ENCODE measurements around the gene NFASC. TPM values are rescaled to one million over a fixed set of nuclear protein-coding genes. Genes with fewer than 3 reads are reported as not detected.
A peak's percentile ranks its signal among the peaks of the same experiment; 100 is the strongest.

NFASC gene
- total RNA-seq, 1 donor: 36.9 TPM

DNA sequence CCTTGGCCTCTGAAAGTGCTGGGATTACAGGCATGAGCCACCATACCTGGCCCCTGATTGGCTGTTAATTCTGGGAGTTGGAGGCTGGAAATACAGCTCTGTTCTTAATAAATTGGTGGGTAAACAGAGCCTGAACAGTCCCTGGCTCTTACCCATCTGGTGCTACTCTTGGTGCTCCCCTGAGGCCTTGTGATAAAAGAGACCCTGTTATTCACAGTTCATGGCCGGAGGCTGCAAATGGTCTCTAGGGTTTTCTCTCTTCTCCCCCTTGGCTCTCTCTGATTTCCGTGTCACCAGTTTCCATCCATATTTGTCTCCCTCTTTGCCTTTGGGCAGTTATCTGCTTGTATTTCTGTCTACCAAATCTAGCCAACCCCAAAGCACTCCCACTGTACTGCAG is 17.2 kb downstream of the NFASC start:
- no peak for DNase-seq (ENCODE audit: insufficient read length, low spot score, missing footprints)
- H3K79me2 ChIP-seq (ENCODE audit: insufficient read depth, low read length): peaks cover 14% of the 10 kb centered on the region
- H2AFZ ChIP-seq (ENCODE audit: low read length): no peak overlapping the region
- H3K4me2 ChIP-seq (ENCODE audit: insufficient read depth, low read length): peak overlapping the region; percentile 27
- no peaks in the 10 kb centered on the region for H3K36me3 ChIP-seq (ENCODE audit: insufficient read depth, low read length)
- no peak overlapping the region for H3K4me3 ChIP-seq (ENCODE audit: insufficient read depth, low read length)
- peaks cover 50% of the 10 kb centered on the region for H3K4me1 ChIP-seq (ENCODE audit: insufficient read depth, low read length)
- peak overlapping the region; percentile 67 for H3K27ac ChIP-seq (ENCODE audit: low read depth, low read length)
- H3K9me3 ChIP-seq (ENCODE audit: low read depth, low read length): no peaks in the 10 kb centered on the region
- TF ChIP-seq, protein P1, sequence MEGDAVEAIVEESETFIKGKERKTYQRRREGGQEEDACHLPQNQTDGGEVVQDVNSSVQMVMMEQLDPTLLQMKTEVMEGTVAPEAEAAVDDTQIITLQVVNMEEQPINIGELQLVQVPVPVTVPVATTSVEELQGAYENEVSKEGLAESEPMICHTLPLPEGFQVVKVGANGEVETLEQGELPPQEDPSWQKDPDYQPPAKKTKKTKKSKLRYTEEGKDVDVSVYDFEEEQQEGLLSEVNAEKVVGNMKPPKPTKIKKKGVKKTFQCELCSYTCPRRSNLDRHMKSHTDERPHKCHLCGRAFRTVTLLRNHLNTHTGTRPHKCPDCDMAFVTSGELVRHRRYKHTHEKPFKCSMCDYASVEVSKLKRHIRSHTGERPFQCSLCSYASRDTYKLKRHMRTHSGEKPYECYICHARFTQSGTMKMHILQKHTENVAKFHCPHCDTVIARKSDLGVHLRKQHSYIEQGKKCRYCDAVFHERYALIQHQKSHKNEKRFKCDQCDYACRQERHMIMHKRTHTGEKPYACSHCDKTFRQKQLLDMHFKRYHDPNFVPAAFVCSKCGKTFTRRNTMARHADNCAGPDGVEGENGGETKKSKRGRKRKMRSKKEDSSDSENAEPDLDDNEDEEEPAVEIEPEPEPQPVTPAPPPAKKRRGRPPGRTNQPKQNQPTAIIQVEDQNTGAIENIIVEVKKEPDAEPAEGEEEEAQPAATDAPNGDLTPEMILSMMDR (IDR thresholded peaks at IDR 0.05; ENCODE audit: extremely low read depth, low read depth, low read length): no peak
- H4K20me1 ChIP-seq (ENCODE audit: insufficient read depth, low read length): peaks cover 6% of the 10 kb centered on the region
- H3K27me3 ChIP-seq (ENCODE audit: insufficient read depth, low read length): no peaks in the 10 kb centered on the region

DNA sequence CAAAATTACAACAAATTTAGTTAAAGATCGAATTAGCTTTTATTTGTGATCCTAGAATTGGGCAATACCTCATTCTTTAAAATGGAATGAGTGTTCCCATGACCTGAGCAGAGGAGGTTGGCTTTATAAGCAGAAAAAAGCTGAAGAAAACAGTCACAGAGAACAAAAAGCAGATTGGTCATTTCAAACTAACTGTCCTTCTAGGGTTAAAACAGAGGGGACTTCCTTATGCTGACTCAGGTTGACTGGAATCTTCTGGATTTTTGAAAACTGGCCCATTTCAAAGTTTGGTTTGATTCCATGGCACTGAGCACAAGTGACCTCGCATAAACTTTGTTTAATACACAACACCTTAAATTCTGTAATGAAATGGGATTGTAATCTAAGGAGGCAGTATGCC is 17.6 kb downstream of the NFASC start:
- peaks cover 10% of the 10 kb centered on the region for H3K79me2 ChIP-seq (ENCODE audit: insufficient read depth, low read length)
- TF ChIP-seq, protein P1 (IDR thresholded peaks at IDR 0.05; ENCODE audit: extremely low read depth, low read depth, low read length): no peak
- H3K27me3 ChIP-seq (ENCODE audit: insufficient read depth, low read length): no peaks in the 10 kb centered on the region
- no peak overlapping the region for H3K4me3 ChIP-seq (ENCODE audit: insufficient read depth, low read length)
- peak overlapping the region; percentile 27 for H3K4me2 ChIP-seq (ENCODE audit: insufficient read depth, low read length)
- H3K9me3 ChIP-seq (ENCODE audit: low read depth, low read length): no peaks in the 10 kb centered on the region
- peaks cover 6% of the 10 kb centered on the region for H4K20me1 ChIP-seq (ENCODE audit: insufficient read depth, low read length)
- no peak overlapping the region for H2AFZ ChIP-seq (ENCODE audit: low read length)
- H3K27ac ChIP-seq (ENCODE audit: low read depth, low read length): peak overlapping the region; percentile 67
- H3K36me3 ChIP-seq (ENCODE audit: insufficient read depth, low read length): no peaks in the 10 kb centered on the region
- H3K4me1 ChIP-seq (ENCODE audit: insufficient read depth, low read length): peaks cover 50% of the 10 kb centered on the region
- peak; percentile 51 for DNase-seq (ENCODE audit: insufficient read length, low spot score, missing footprints)

DNA sequence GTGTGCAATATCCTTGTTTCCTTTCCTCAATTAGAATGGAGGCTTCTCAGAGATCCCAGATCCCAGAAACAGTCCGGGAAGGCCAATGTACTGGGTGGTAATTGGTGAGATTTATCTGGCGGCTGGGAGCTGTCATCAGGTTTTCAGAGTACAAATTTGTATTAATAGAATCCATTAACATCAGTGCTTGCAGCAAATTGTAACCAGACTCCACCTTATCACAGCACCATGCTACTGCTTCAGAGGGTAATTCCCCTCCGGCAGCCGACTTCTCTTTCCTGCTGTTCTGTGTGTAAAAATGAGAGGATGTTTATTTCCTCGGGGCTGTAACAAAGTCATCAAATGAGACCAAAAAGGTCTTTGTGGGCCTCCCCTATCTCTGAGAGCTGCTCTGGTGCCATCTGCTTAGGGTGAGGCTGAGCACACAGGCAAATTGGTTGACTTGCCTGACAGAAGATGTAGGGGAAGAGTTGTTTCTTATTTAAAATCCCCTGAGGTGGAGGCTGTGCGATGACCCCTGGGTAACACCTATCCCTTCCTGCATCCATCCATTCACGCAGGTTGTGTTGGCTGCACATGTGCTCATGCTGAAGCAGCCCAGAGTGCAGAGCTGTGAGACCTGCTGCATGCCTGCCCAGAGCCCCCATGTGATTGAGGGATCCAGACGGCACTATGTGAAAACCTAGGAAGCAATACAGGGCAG is 19.2 kb downstream of the NFASC start:
- no peak overlapping the region for H3K4me3 ChIP-seq (ENCODE audit: insufficient read depth, low read length)

DNA sequence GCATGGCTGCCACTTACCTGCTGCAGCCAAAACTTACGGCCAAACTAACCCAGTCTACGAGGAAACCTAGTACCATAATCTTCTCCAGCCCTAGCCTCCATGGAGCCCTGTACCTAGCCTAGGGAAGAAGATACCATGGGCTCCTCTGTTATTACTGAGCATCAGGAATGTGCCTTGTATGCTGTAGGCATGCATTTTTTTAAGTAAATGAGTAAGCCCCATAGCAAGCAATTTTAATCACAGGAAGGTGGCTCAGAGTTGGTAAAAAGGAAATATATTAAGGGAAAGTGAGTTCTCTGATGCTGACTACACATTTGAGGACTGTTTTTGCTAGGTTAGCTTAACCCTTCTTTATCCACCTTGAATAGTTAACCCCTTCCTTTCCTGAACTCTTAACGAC is 21.2 kb downstream of the NFASC start:
- no peaks in the 10 kb centered on the region for H3K9me3 ChIP-seq (ENCODE audit: low read depth, low read length)
- H2AFZ ChIP-seq (ENCODE audit: low read length): no peak overlapping the region
- peaks cover 4% of the 10 kb centered on the region for H3K79me2 ChIP-seq (ENCODE audit: insufficient read depth, low read length)
- peaks cover 43% of the 10 kb centered on the region for H3K4me1 ChIP-seq (ENCODE audit: insufficient read depth, low read length)
- peak; percentile 44 for DNase-seq (ENCODE audit: insufficient read length, low spot score, missing footprints)
- peaks cover 8% of the 10 kb centered on the region for H4K20me1 ChIP-seq (ENCODE audit: insufficient read depth, low read length)
- no peaks in the 10 kb centered on the region for H3K27me3 ChIP-seq (ENCODE audit: insufficient read depth, low read length)
- no peak overlapping the region for H3K4me3 ChIP-seq (ENCODE audit: insufficient read depth, low read length)
- TF ChIP-seq, protein P1 (IDR thresholded peaks at IDR 0.05; ENCODE audit: extremely low read depth, low read depth, low read length): no peak
- peak overlapping the region; percentile 46 for H3K27ac ChIP-seq (ENCODE audit: low read depth, low read length)
- H3K36me3 ChIP-seq (ENCODE audit: insufficient read depth, low read length): no peaks in the 10 kb centered on the region
- no peak overlapping the region for H3K4me2 ChIP-seq (ENCODE audit: insufficient read depth, low read length)

More for the DNA sequence above, 19.2 kb downstream of the NFASC start:
- peaks cover 60% of the 10 kb centered on the region for H3K4me1 ChIP-seq (ENCODE audit: insufficient read depth, low read length)
- H3K9me3 ChIP-seq (ENCODE audit: low read depth, low read length): no peaks in the 10 kb centered on the region
- TF ChIP-seq, protein P1 (IDR thresholded peaks at IDR 0.05; ENCODE audit: extremely low read depth, low read depth, low read length): no peak
- peaks cover 4% of the 10 kb centered on the region for H3K79me2 ChIP-seq (ENCODE audit: insufficient read depth, low read length)
- peaks cover 6% of the 10 kb centered on the region for H4K20me1 ChIP-seq (ENCODE audit: insufficient read depth, low read length)
- H3K4me2 ChIP-seq (ENCODE audit: insufficient read depth, low read length): no peak overlapping the region
- H3K27ac ChIP-seq (ENCODE audit: low read depth, low read length): no peak overlapping the region
- DNase-seq (ENCODE audit: insufficient read length, low spot score, missing footprints): no peak
- H3K27me3 ChIP-seq (ENCODE audit: insufficient read depth, low read length): no peaks in the 10 kb centered on the region
- H2AFZ ChIP-seq (ENCODE audit: low read length): no peak overlapping the region
- H3K36me3 ChIP-seq (ENCODE audit: insufficient read depth, low read length): no peaks in the 10 kb centered on the region

All from osteoblast (primary cell).